Measurements from ENCODE around the gene ATP6V0A1. TPM values are rescaled to one million over a fixed set of nuclear protein-coding genes. Genes with fewer than 3 reads are reported as not detected.

The ATP6V0A1 gene
- total and polyA plus RNA-seq, 4 donors: 31.5 to 94.6 (median 45.2) TPM

DNA sequence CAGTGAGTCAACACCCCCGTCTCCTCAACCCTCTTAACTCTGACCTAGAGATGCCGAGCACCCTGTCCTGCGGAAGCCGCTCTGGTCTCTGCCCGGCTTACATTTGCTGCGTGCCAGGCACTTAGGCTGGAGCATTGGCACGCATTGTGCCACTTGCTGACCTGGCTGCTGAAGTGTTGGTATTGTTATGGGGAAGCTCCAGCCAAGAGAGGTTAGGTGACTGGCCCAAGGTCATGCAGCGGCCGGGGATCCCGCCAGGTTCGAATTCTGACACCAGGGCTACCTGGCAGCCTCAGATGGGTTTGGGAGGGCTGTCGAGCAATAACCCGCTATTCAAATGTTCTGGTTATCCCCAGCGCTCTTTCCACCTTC, 89.0 kb downstream of the ATP6V0A1 start (continued):
- TF ChIP-seq, protein P1, sequence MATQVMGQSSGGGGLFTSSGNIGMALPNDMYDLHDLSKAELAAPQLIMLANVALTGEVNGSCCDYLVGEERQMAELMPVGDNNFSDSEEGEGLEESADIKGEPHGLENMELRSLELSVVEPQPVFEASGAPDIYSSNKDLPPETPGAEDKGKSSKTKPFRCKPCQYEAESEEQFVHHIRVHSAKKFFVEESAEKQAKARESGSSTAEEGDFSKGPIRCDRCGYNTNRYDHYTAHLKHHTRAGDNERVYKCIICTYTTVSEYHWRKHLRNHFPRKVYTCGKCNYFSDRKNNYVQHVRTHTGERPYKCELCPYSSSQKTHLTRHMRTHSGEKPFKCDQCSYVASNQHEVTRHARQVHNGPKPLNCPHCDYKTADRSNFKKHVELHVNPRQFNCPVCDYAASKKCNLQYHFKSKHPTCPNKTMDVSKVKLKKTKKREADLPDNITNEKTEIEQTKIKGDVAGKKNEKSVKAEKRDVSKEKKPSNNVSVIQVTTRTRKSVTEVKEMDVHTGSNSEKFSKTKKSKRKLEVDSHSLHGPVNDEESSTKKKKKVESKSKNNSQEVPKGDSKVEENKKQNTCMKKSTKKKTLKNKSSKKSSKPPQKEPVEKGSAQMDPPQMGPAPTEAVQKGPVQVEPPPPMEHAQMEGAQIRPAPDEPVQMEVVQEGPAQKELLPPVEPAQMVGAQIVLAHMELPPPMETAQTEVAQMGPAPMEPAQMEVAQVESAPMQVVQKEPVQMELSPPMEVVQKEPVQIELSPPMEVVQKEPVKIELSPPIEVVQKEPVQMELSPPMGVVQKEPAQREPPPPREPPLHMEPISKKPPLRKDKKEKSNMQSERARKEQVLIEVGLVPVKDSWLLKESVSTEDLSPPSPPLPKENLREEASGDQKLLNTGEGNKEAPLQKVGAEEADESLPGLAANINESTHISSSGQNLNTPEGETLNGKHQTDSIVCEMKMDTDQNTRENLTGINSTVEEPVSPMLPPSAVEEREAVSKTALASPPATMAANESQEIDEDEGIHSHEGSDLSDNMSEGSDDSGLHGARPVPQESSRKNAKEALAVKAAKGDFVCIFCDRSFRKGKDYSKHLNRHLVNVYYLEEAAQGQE (IDR thresholded peaks at IDR 0.05): no peak
- TF ChIP-seq JUND (IDR thresholded peaks at IDR 0.05): no peak

DNA sequence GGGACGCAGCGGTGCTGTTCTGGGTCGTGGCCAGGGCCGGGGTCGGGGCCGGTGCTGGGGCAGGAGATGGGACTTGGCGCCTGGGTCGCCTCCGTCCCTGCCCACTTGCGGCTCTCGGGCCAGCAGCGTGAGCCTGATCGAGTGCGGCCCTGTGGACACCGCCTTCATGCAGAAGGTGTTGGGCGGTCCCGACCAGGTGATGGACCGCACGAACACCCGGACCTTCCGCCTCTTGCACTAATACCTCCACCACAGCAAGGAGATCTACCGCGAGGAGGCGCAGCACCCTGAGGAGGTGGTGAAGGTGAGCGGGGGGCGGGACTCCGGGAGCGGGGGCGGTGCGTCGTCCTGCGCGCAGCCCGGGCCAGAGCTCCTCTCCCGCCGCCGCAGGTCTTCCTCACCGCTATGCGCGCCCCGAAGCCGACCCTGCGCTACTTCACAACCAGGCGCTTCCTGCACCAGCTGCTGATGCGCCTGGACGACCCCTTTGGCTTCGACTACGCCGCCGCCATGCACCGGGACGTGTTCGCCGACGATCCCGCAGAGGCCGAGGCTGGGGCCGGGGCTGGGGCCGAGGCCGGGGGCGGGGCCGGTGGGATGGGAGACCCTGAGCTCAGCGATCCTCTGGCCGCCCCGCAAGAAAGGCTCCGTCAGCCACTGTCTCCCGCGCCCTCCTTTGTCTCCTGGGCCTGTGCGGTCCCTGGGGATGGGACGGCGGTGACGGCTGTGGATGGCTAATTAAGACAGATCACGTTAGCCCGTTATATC, 89.6 kb downstream of the ATP6V0A1 start:
- peak; percentile 81 for DNase-seq (ENCODE audit: low spot score)
- Histone ChIP-seq H3K9ac (ENCODE audit: low read depth in 1 of 2, low read length in 2 of 2) (no peak overlapping the region), H3K27ac (ENCODE audit: low read depth in 1 of 2, low read length in 2 of 2) (peak overlapping the region in 1 of 2 donors; percentile 59), H3K36me3 (ENCODE audit: control insufficient read depth in 4 of 4, insufficient read depth in 3 of 4, low read depth in 1 of 4, low read length in 3 of 4) (peaks cover 0 to 4% (median 2%) of the 10 kb centered on the region in 4 donors), H3K4me3 (ENCODE audit: low read depth in 1 of 3, low read length in 3 of 3) (peak overlapping the region in 2 of 3 donors; percentile 3 to 56), H3K9me3 (ENCODE audit: control insufficient read depth in 4 of 4, low read length in 3 of 4) (no peaks in the 10 kb centered on the region), H3K4me1 (ENCODE audit: control insufficient read depth in 4 of 4, insufficient read depth in 4 of 4, low read length in 3 of 4) (peaks cover 7 to 36% (median 25%) of the 10 kb centered on the region in 4 donors), H3K27me3 (ENCODE audit: control insufficient read depth in 4 of 4, insufficient read depth in 4 of 4, low read length in 3 of 4) (no peaks in the 10 kb centered on the region)
- 8% methylated on average over 73 of the region's 74 CpGs for WGBS
- TF ChIP-seq FOXA1 (IDR thresholded peaks at IDR 0.05) (no peak), RAD21 (IDR thresholded peaks at IDR 0.05) (peak; percentile 51 to 69), RXRA (IDR thresholded peaks at IDR 0.05) (peak in 1 of 2 donors; percentile 13), YY1 (IDR thresholded peaks at IDR 0.05) (no peak), EGR1 (IDR thresholded peaks at IDR 0.05; ENCODE audit: low read depth in 2 of 2) (peak; percentile 67 to 70)
- TF ChIP-seq, protein P2, sequence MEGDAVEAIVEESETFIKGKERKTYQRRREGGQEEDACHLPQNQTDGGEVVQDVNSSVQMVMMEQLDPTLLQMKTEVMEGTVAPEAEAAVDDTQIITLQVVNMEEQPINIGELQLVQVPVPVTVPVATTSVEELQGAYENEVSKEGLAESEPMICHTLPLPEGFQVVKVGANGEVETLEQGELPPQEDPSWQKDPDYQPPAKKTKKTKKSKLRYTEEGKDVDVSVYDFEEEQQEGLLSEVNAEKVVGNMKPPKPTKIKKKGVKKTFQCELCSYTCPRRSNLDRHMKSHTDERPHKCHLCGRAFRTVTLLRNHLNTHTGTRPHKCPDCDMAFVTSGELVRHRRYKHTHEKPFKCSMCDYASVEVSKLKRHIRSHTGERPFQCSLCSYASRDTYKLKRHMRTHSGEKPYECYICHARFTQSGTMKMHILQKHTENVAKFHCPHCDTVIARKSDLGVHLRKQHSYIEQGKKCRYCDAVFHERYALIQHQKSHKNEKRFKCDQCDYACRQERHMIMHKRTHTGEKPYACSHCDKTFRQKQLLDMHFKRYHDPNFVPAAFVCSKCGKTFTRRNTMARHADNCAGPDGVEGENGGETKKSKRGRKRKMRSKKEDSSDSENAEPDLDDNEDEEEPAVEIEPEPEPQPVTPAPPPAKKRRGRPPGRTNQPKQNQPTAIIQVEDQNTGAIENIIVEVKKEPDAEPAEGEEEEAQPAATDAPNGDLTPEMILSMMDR (IDR thresholded peaks at IDR 0.05; ENCODE audit: low read depth, low read length, missing input control): peak; percentile 38

DNA sequence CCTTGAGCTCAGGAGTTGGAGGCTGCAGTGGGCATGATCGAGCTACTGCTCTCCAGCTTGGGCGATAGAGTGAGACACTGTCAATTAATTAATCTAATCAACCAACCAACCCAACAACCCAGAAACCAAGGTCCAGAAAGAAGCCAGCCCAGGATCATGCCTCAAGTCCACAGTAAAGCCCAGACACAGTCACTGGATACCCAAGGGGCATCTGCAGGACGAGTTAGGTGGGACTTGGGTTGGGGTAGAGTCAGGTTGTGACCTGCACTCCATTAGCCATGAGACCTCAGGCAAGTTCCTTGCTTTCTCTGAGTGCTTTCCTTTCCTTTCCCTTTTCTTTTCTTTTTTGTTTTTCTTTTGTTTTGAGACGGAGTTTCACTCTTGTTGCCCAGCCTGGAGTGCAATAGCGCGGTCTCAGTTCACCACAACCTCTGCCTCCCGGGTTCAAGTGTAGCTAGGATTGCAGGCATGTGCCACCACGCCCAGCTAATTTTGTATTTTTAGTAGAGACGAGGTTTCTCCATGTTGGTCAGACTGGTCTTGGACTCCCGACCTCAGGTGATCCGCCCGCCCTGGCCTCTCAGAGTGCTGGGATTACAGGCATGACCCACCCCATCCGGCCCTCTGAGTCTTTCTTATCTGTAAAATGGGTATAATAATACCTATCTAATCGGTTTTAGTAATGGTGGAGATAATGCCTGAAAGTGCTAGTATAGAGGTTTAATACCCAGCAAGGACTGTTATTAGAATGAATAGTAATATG, 90.5 kb downstream of the ATP6V0A1 start:
- Histone ChIP-seq H3K4me1 (ENCODE audit: control insufficient read depth in 4 of 4, insufficient read depth in 4 of 4, low read length in 3 of 4) (peaks cover 11 to 44% (median 29%) of the 10 kb centered on the region in 4 donors), H3K36me3 (ENCODE audit: control insufficient read depth in 4 of 4, insufficient read depth in 3 of 4, low read depth in 1 of 4, low read length in 3 of 4) (no peaks in the 10 kb centered on the region), H3K27me3 (ENCODE audit: control insufficient read depth in 4 of 4, insufficient read depth in 4 of 4, low read length in 3 of 4) (no peaks in the 10 kb centered on the region), H3K4me3 (ENCODE audit: low read depth in 1 of 3, low read length in 3 of 3) (no peak overlapping the region), H3K9me3 (ENCODE audit: control insufficient read depth in 4 of 4, low read length in 3 of 4) (no peaks in the 10 kb centered on the region), H3K9ac (ENCODE audit: low read depth in 1 of 2, low read length in 2 of 2) (peak overlapping the region in 1 of 2 donors; percentile 14), H3K27ac (ENCODE audit: low read depth in 1 of 2, low read length in 2 of 2) (no peak overlapping the region)
- no peak for DNase-seq (ENCODE audit: low spot score)
- WGBS: 82% methylated on average over 14 of the region's 14 CpGs
- TF ChIP-seq SP1 (IDR thresholded peaks at IDR 0.05) (no peak), HNF4G (IDR thresholded peaks at IDR 0.05) (no peak), FOXA2 (IDR thresholded peaks at IDR 0.05) (no peak), NR2F2 (IDR thresholded peaks at IDR 0.05) (no peak)
- TF ChIP-seq, protein P3, sequence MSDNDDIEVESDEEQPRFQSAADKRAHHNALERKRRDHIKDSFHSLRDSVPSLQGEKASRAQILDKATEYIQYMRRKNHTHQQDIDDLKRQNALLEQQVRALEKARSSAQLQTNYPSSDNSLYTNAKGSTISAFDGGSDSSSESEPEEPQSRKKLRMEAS (IDR thresholded peaks at IDR 0.05): no peak
- TF ChIP-seq, protein P4, sequence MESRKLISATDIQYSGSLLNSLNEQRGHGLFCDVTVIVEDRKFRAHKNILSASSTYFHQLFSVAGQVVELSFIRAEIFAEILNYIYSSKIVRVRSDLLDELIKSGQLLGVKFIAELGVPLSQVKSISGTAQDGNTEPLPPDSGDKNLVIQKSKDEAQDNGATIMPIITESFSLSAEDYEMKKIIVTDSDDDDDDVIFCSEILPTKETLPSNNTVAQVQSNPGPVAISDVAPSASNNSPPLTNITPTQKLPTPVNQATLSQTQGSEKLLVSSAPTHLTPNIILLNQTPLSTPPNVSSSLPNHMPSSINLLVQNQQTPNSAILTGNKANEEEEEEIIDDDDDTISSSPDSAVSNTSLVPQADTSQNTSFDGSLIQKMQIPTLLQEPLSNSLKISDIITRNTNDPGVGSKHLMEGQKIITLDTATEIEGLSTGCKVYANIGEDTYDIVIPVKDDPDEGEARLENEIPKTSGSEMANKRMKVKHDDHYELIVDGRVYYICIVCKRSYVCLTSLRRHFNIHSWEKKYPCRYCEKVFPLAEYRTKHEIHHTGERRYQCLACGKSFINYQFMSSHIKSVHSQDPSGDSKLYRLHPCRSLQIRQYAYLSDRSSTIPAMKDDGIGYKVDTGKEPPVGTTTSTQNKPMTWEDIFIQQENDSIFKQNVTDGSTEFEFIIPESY (IDR thresholded peaks at IDR 0.05): no peak
- TF ChIP-seq, protein P1 (IDR thresholded peaks at IDR 0.05): no peak
- TF ChIP-seq, protein P2 (IDR thresholded peaks at IDR 0.05; ENCODE audit: low read depth, low read length, missing input control): no peak
